HG03280 (cell line): Measurements from ENCODE around the gene BCAR3.
"Not testable (repeated sequence)": the region's sequence is repeated elsewhere in the genome, so short reads cannot be mapped to it uniquely, and the experiment has no call there.

Experiments used
- ATAC-seq: cut with Tn5 transposase; IDR thresholded peaks from one replicate; pipeline ENCODE4 v1.9.1; 2021; ENCODE audit warnings: mild to moderate bottlenecking, moderate library complexity; ENCODE audit not compliant: unreplicated experiment

The BCAR3 gene

DNA sequence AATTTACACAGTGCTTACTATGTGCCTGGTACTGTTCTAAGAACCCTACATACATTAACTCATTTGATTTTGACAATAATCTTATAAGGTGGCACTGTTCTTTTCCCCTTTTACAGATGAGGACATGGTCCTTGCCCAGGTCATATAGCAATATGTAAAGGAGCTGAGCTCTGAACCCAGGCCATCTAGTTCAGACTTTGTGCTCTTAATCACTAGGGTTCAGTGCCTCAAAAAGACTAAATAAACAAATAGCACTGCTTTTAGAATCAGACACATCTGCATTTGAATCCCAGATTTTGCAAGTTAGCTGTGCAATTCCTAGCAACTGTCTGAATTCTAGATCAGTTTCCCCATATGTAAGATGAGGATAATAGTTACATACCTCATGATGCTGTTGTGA lies 8.7 kb upstream of the BCAR3 start:
- no peak for ATAC-seq

DNA sequence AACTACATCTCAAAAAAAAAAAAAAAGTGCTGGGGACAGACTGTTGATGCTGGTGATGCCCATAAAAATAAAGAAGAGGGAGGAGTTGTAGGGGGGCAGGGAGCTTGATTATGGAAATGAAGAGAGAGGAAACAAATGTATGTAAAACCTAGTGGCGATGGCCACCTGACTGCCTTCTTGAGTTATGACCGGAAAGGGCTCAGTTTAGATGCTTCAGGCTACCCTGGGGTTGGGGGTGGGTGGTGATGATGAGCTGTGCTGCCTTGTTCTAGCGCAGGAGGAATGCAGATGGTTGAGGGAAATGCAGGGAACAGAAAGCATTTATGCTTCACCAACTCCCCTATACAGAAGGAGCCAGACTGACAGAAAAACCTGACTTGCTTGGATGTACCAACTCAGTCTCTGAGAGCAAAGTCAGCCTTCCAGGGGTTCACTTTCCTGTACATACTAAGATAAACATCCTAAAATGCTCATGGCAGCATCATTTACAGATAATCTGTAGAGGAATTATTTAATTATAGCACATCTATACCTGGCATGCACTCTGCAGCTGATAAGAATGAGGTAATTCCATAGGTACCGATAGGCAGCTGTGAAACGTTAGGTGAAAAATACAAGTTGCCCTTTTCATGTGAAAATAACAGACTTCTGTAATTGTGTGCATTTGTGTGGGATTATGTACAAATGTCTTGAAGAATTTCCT lies 8.0 kb upstream of the BCAR3 start:
- no peak for ATAC-seq

DNA sequence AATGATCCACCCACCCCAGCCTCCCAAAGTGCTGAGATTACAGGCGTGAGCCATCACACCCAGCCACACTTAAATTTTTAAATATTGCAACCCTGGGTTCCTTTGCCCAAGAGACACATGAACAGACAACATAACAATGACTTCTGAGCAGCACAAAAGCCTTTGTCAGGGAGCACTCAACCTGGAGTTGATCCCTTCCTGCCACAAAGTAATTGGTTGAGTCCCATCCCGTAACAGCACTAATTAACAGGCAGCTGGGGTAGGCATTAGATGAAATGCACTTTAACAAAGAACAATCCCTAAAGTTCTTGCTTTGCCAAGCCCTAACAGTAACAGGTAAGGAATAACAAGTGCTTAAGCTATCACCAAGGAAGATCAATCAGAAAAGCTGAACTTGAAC lies 5.9 kb upstream of the BCAR3 start:
- no peak for ATAC-seq

GRCh38 chr1:93686504-93687250 lies 5.0 kb upstream of the BCAR3 start:
- no peak for ATAC-seq

GRCh38 chr1:93685918-93686317 lies 4.3 kb upstream of the BCAR3 start:
- ATAC-seq = no peak

DNA sequence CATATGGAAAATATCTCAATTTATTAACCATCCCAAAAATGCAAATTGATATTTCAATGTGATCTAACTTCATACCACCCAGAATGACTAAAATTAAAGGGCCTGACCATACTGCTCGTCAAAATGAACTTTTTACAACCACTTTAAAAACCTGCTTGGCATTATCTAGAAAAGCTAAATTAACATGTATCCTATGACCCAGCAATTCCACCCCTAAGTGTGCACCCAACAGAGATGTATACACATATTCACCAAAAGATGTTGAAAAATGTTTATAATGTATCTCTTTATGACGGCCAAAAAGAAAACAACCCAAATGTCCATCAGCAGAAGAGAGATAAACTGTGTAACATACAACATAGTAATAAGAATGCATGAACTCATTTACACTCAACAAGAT lies 1.6 kb upstream of the BCAR3 start:
- no peak for ATAC-seq

DNA sequence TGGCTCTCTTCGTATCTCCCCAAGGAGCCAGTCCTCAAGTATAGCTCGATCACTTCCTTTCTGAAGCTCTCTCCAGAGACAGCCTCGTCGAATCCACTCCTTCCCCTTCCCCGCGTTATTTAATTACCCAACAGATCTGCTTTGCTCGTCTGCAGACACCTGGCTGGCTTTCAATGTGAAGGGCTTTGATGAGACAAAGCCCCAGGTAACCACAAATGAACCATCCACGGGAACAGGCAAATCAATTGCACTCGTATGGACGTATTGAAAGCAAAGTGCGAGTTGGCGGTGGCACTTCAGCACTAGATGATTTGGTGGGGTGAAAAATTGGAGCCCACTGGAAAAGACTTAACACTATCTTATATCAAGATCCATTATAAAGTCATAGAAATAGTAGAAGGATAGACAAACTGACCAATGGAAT lies 364 bp upstream of the BCAR3 start:
- ATAC-seq = no peak

GRCh38 chr1:93680420-93681100 lies 1.1 kb downstream of the BCAR3 start:
- peak; percentile 73 for ATAC-seq

DNA sequence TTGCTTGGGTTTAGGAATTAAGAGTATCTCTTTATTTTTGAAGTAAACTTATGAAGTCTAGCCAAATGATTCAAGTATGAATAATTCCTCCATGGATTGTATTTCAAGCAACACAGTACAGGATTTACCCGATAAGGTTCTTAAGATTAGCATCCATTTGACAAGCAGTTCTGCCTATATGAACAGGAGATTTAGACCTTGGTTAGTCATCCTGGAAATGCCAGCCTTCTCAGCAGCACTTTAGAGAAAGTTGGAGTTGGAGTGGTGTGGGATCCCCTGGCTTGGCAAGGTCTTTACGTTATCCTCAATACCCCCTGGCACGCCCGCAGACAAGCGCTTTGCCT lies 1.6 kb downstream of the BCAR3 start:
- ATAC-seq = no peak

- no peak for ATAC-seq
Observed at GRCh38 chr1:93679546-93679945, 2.1 kb downstream of the BCAR3 start.

- ATAC-seq = no peak
Observed at GRCh38 chr1:93678946-93679480, 2.6 kb downstream of the BCAR3 start.

DNA sequence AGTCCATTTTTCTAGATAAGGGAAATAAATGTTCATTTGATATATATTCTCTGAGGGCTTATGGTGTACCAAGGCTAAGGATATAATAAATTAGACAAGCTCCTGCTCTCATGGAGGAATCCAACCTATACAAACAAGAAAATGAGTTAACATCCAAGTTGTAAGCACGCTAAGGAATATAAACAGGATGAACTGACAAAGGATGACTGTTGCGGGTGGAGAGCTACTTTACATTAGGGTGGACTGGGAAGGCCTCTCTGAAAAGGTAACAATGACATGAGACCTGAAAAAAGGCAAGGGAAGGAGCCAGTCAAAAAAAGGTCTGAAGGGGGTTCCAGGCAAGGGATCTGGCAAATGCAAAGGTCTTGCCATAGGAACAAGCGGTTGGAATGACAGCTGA lies 3.1 kb downstream of the BCAR3 start:
- no peak for ATAC-seq

DNA sequence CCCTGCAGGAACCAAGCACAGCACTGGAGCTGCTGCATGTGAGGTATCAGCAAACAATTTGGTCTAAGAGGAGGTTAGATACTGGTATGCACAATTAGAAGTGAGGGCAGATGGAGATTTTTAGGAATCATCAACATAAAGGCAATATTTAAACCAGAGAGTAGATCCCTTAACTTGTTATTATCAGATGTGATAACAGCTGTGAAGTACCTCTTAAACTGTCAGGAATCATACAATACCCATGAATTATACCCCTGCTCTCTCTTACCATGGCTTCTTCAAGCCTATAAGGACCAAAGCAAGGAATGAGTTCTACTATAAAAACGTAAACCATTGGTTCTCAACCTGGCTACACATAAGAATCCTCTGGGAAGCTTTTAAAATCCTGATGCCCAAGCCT lies 3.9 kb downstream of the BCAR3 start:
- no peak for ATAC-seq

DNA sequence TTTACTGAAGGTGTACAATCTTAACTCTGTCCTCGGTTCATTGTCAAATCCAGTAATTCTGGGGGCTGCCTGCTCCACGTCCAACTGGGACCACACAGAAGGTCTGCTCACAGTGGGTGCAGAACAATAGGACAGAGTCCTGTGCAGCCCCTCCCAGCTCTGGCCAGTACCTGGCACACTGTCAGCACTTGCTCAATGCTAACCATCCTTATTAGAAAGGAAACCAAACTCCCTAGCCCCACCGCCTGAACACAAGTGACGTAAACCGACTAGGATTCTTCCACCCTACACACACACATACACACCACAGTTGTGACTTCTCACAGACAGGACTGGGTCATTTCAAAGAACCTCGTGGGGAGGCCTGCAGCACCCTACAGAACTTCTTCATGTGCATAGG lies 5.2 kb downstream of the BCAR3 start:
- no peak for ATAC-seq

GRCh38 chr1:93675931-93676330 lies 5.7 kb downstream of the BCAR3 start:
- no peak for ATAC-seq

DNA sequence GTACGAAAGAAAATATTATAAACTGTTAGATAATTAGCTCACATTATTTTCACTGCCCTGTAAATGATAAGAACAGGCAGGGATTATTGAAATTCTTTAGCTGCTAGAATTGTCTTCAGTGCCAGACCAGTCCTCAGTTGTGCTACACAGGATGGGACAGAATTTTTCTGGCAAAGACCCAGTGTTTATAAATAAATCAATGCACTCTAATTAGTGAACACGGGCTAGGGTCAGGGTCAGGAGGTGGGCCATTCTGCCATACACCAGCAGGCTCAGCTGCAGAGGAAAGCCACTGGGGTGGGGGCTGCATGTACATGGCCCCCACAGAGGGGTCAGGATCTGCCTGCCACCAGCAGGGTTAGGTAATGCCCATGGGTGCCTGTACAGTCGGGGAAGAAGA lies 6.4 kb downstream of the BCAR3 start:
- no peak for ATAC-seq

DNA sequence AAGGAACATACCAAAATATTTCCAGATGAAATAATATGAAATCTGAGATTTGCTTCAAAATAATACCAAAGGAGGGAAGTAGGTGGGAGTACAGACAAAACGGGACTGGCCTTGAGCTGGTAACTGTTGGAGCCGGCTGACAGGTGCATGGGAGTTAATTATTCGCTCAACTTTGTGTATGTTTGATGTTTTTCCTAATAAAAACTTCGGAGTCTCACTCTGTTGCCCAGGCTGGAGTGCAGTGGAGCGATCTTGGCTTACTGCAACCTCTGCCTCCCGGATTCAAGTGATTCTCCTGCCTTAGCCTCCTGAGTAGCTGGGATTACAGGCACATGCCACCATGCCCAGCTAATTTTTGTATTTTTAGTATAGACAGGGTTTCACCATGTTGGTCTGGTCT lies 7.6 kb downstream of the BCAR3 start:
- not testable (repeated sequence) for ATAC-seq

DNA sequence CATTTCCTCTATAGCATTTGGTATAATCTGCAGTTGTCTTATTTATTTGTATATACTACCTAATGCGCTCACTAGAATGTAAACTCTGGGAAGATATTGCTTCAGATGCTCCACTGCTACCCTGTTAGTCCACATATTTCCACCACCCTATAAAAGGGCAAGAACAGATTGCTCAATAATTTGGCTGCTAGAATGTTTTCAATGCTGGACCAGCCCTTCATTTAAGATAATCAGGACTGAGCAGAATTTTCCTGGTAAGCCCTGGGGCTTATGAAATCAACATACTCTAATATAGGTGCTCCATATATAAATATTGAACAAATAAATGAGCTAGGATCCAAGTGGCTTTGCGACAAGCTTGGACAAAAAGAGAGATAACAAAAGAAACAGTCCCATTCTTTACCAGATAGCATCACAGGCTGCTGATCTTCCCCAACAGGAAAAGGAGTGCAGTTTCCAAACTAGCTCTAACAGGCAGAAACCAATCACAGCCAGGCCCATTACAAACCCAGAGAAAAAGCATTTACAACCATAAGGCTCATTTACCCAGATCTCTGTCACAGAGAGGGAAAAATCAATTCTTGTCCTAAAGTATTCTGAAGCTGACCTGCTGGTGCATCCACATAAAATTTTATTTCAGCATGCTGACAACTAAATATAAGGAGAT lies 8.3 kb downstream of the BCAR3 start:
- no peak for ATAC-seq

GRCh38 chr1:93672477-93673162 lies 9.0 kb downstream of the BCAR3 start:
- no peak for ATAC-seq

DNA sequence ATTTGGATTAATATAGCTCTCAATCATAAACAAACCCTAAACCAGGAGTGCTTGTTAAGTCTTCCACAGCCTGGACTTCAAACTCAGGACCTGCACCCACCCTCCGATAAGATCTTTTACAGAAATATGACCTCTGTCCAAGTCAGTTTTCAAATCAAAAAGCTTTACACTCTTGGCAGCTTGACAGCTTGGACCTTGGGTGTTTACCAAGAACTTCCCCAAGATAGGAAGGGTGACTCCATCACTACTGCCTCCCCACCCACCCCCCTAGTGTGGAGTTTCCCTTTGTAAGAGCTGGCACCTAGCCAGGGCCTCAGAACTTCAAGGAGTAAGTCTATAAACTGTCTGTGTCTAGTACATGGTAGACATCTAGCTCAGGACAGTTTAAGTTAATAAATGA lies 9.6 kb downstream of the BCAR3 start:
- ATAC-seq = no peak

GRCh38 chr1:93671099-93671621 lies 10.5 kb downstream of the BCAR3 start:
- ATAC-seq = no peak
